ENCODE data around the gene KNSTRN. TPM values are rescaled to one million over a fixed set of nuclear protein-coding genes. Genes with fewer than 3 reads are reported as not detected.
A peak's percentile ranks its signal among the peaks of the same experiment; 100 is the strongest.

Gene KNSTRN
- polyA plus RNA-seq, 1 donor (not counting 4 experiments of a cell fraction or from before 2014, with no cell fraction given): 42.4 TPM

GRCh38 chr15:40381818-40382529 is 547 bp upstream of the KNSTRN start:
- Histone ChIP-seq H3K36me3 (ENCODE audit: control insufficient read depth in 2 of 2, extremely low read depth in 1 of 2, insufficient read depth in 2 of 2, low read length in 2 of 2) (peaks cover 7 to 9% of the 10 kb centered on the region in 2 experiments), H3K4me2 (ENCODE audit: control insufficient read depth, extremely low read depth, insufficient read depth, low read depth, low read length) (peak overlapping the region; percentile 44), H3K9me1 (ENCODE audit: control insufficient read depth, extremely low read depth, insufficient read depth, low read length) (no peaks in the 10 kb centered on the region), H3K27me3 (ENCODE audit: control insufficient read depth, extremely low read depth, insufficient read depth, low read length) (no peaks in the 10 kb centered on the region), H3K9me3 (ENCODE audit: control insufficient read depth, low read depth, low read length) (no peaks in the 10 kb centered on the region), H3K79me2 (ENCODE audit: control insufficient read depth, insufficient read depth, low read length) (peaks cover 28% of the 10 kb centered on the region), H3K4me1 (ENCODE audit: control insufficient read depth, extremely low read depth, insufficient read depth, low read length) (peaks cover 27% of the 10 kb centered on the region), H3K9ac (ENCODE audit: control insufficient read depth, extremely low read depth, insufficient read depth, low read length) (no peak overlapping the region), H2AFZ (ENCODE audit: control insufficient read depth, low read length) (peak overlapping the region; percentile 99), H4K20me1 (ENCODE audit: control insufficient read depth, extremely low read depth, insufficient read depth, low read length) (no peaks in the 10 kb centered on the region), H3K27ac (ENCODE audit: control insufficient read depth, insufficient read depth, low read length) (peak overlapping the region; percentile 81), H3K4me3 (ENCODE audit: control insufficient read depth in 2 of 3, extremely low read depth in 1 of 3, insufficient read depth in 2 of 3, low read depth in 1 of 3, low read length in 3 of 3) (no peak overlapping the region)
- FAIRE-seq: peak; percentile 23
- dilution Hi-C loops (cut with MboI; ENCODE audit: extremely low pct_ligation_motif_present, low sequenced_read_pairs): no loop called here
- no peak for DNase-seq (ENCODE audit: low read depth, low spot score)
- TF ChIP-seq CTCF (optimal IDR thresholded peaks at IDR 0.05 in 1 of 3, IDR thresholded peaks at IDR 0.05 in 1 of 3, conservative IDR thresholded peaks at IDR 0.05 in 1 of 3; ENCODE audit: extremely low read depth in 1 of 3, insufficient read depth in 2 of 3, low read length in 3 of 3) (no peak), EZH2 (IDR thresholded peaks at IDR 0.05; ENCODE audit: low read length) (no peak)

- dilution Hi-C loops (cut with MboI; ENCODE audit: extremely low pct_ligation_motif_present, low sequenced_read_pairs): no loop called here
- H3K4me3 ChIP-seq (ENCODE audit: control insufficient read depth in 2 of 3, extremely low read depth in 1 of 3, insufficient read depth in 2 of 3, low read depth in 1 of 3, low read length in 3 of 3): no peak overlapping the region
- TF ChIP-seq CTCF (optimal IDR thresholded peaks at IDR 0.05 in 1 of 3, IDR thresholded peaks at IDR 0.05 in 1 of 3, conservative IDR thresholded peaks at IDR 0.05 in 1 of 3; ENCODE audit: extremely low read depth in 1 of 3, insufficient read depth in 2 of 3, low read length in 3 of 3): no peak
- no peak for TF ChIP-seq EZH2 (IDR thresholded peaks at IDR 0.05; ENCODE audit: low read length)
- H3K36me3 ChIP-seq (ENCODE audit: control insufficient read depth in 2 of 2, extremely low read depth in 1 of 2, insufficient read depth in 2 of 2, low read length in 2 of 2): peaks cover 20 to 34% of the 10 kb centered on the region in 2 experiments
- H3K27ac ChIP-seq (ENCODE audit: control insufficient read depth, insufficient read depth, low read length): no peak overlapping the region
- H3K9ac ChIP-seq (ENCODE audit: control insufficient read depth, extremely low read depth, insufficient read depth, low read length): no peak overlapping the region
- H4K20me1 ChIP-seq (ENCODE audit: control insufficient read depth, extremely low read depth, insufficient read depth, low read length): no peaks in the 10 kb centered on the region
- H3K27me3 ChIP-seq (ENCODE audit: control insufficient read depth, extremely low read depth, insufficient read depth, low read length): no peaks in the 10 kb centered on the region
- H3K9me3 ChIP-seq (ENCODE audit: control insufficient read depth, low read depth, low read length): no peaks in the 10 kb centered on the region
- H3K79me2 ChIP-seq (ENCODE audit: control insufficient read depth, insufficient read depth, low read length): peaks cover 28% of the 10 kb centered on the region
- FAIRE-seq (no peak), DNase-seq (ENCODE audit: low read depth, low spot score) (no peak)
- H3K9me1 ChIP-seq (ENCODE audit: control insufficient read depth, extremely low read depth, insufficient read depth, low read length): no peaks in the 10 kb centered on the region
- H3K4me1 ChIP-seq (ENCODE audit: control insufficient read depth, extremely low read depth, insufficient read depth, low read length): peaks cover 14% of the 10 kb centered on the region
- H2AFZ ChIP-seq (ENCODE audit: control insufficient read depth, low read length): no peak overlapping the region
- H3K4me2 ChIP-seq (ENCODE audit: control insufficient read depth, extremely low read depth, insufficient read depth, low read depth, low read length): no peak overlapping the region
These were observed 4.0 kb downstream of the KNSTRN start for GRCh38 chr15:40386480-40386879.

Measured in keratinocyte (primary cell).